ENCODE data around the gene PMFBP1. TPM values are rescaled to one million over a fixed set of nuclear protein-coding genes. Genes with fewer than 3 reads are reported as not detected.

Gene PMFBP1
- total and polyA plus RNA-seq, 10 of the 15 experiments (the other 5 are each of a cell fraction or from before 2014, with no cell fraction given), result 0.40 to 2.3 (median 1.1) TPM

GRCh38 chr16:72182976-72183375, 11.0 kb upstream of the PMFBP1 start:
- DNase-seq (ENCODE audit: low read depth, low spot score) (no peak), FAIRE-seq (no peak), ATAC-seq (0 out of 3 replicates have a peak, but pooled peaks have one; percentile 23)
- ChIA-PET POLR2A (interaction anchor here (0.7 kb wide), 1 partner anchor 852 kb away, joined by 7 read pairs; no protein-coding TSS in a partner anchor), CTCF (no interaction called here), RAD21 (ENCODE audit: unreplicated experiment) (no interaction called here), SMC1A (ENCODE audit: uncharacterized antibody, unreplicated experiment) (no interaction called here)
- Histone ChIP-seq H3K27me3 (replicated peaks in 1 of 2; ENCODE audit: control insufficient read depth in 2 of 2, insufficient read depth in 2 of 2, low read length in 1 of 2) (no peaks in the 10 kb centered on the region), H3K36me3 (ENCODE audit: control insufficient read depth in 2 of 2, insufficient read depth in 2 of 2, low read length in 1 of 2) (no peaks in the 10 kb centered on the region), H3K9ac (ENCODE audit: control insufficient read depth, insufficient read depth, low read length) (no peak overlapping the region), H4K20me1 (ENCODE audit: control insufficient read depth, insufficient read depth) (no peaks in the 10 kb centered on the region), H3K4me2 (ENCODE audit: control insufficient read depth, insufficient read depth) (no peak overlapping the region), H2AFZ (ENCODE audit: control insufficient read depth, low read depth, low read length) (no peak overlapping the region), H3K27ac (ENCODE audit: control insufficient read depth, insufficient read depth) (no peak overlapping the region), H3K9me3 (replicated peaks; ENCODE audit: control insufficient read depth, insufficient read depth, low read length) (no peaks in the 10 kb centered on the region), H3K4me1 (ENCODE audit: control insufficient read depth, insufficient read depth, low read length) (no peaks in the 10 kb centered on the region), H3K79me2 (ENCODE audit: control insufficient read depth, insufficient read depth, low read length) (no peaks in the 10 kb centered on the region), H3K4me3 (no peak overlapping the region)
- no TSS peak for BruUV-seq (replicated peaks)
- in situ Hi-C loops (cut with MboI) (no loop called here), intact Hi-C loops (cut with micrococcal nuclease; ENCODE audit: unreplicated experiment) (no loop called here)
- TF ChIP-seq CHD4 (IDR thresholded peaks at IDR 0.05) (no peak), ETV6 (conservative IDR thresholded peaks at IDR 0.05 in 1 of 2, IDR thresholded peaks at IDR 0.05 in 1 of 2; ENCODE audit: borderline replicate concordance in 1 of 2, low read depth in 1 of 2) (no peak), IKZF2 (IDR thresholded peaks at IDR 0.05) (no peak), STAT3 (IDR thresholded peaks at IDR 0.05; ENCODE audit: low read depth, low read length) (no peak), REST (IDR thresholded peaks at IDR 0.05; ENCODE audit: low read depth, low read length) (no peak), POLR2AphosphoS2 (IDR thresholded peaks at IDR 0.05; ENCODE audit: low read depth, low read length) (no peak)
- TF ChIP-seq, protein P1, sequence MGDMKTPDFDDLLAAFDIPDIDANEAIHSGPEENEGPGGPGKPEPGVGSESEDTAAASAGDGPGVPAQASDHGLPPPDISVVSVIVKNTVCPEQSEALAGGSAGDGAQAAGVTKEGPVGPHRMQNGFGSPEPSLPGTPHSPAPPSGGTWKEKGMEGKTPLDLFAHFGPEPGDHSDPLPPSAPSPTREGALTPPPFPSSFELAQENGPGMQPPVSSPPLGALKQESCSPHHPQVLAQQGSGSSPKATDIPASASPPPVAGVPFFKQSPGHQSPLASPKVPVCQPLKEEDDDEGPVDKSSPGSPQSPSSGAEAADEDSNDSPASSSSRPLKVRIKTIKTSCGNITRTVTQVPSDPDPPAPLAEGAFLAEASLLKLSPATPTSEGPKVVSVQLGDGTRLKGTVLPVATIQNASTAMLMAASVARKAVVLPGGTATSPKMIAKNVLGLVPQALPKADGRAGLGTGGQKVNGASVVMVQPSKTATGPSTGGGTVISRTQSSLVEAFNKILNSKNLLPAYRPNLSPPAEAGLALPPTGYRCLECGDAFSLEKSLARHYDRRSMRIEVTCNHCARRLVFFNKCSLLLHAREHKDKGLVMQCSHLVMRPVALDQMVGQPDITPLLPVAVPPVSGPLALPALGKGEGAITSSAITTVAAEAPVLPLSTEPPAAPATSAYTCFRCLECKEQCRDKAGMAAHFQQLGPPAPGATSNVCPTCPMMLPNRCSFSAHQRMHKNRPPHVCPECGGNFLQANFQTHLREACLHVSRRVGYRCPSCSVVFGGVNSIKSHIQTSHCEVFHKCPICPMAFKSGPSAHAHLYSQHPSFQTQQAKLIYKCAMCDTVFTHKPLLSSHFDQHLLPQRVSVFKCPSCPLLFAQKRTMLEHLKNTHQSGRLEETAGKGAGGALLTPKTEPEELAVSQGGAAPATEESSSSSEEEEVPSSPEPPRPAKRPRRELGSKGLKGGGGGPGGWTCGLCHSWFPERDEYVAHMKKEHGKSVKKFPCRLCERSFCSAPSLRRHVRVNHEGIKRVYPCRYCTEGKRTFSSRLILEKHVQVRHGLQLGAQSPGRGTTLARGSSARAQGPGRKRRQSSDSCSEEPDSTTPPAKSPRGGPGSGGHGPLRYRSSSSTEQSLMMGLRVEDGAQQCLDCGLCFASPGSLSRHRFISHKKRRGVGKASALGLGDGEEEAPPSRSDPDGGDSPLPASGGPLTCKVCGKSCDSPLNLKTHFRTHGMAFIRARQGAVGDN (IDR thresholded peaks at IDR 0.05), result no peak
